Stimulated activated CD4-positive, alpha-beta T cell treated with anti-CD3 and anti-CD28 coated beads, Interleukin-15, amount 100 ng/mL, for 1 hour (primary cell): ENCODE results near the gene WSB2.
"Not testable (repeated sequence)": the region's sequence is repeated elsewhere in the genome, so short reads cannot be mapped to it uniquely, and the experiment has no call there.

Experiments
- DNase-seq, 2 donors: peaks; one replicate each; pipeline ENCODE4 v3.0.0-alpha.2; 2020; ENCODE audit warnings: low read depth in 1 of 2, low spot score in 1 of 2

Gene WSB2

GRCh38 chr12:118035190-118036041, 25.6 kb downstream of the WSB2 start:
- no peak for DNase-seq

- no peak for DNase-seq
These were observed 26.4 kb downstream of the WSB2 start for GRCh38 chr12:118034429-118035189.

- DNase-seq: no peak
These were observed 27.1 kb downstream of the WSB2 start for GRCh38 chr12:118033902-118034301.

- no peak for DNase-seq
These were observed 27.7 kb downstream of the WSB2 start for GRCh38 chr12:118033323-118033722.

- DNase-seq: no peak
These were observed 28.8 kb downstream of the WSB2 start for GRCh38 chr12:118032188-118032587.

GRCh38 chr12:118029166-118029565, 31.8 kb downstream of the WSB2 start:
- DNase-seq: no peak

- DNase-seq: no peak
These were observed 35.8 kb downstream of the WSB2 start for GRCh38 chr12:118025168-118025567.

GRCh38 chr12:118023301-118023860, 37.6 kb downstream of the WSB2 start:
- no peak for DNase-seq

- DNase-seq: no peak
These were observed 38.3 kb downstream of the WSB2 start for GRCh38 chr12:118022728-118023109.

- DNase-seq: not testable (repeated sequence)
These were observed 38.8 kb downstream of the WSB2 start for GRCh38 chr12:118022097-118022727.

GRCh38 chr12:118020036-118020435, 40.9 kb downstream of the WSB2 start:
- no peak for DNase-seq

GRCh38 chr12:118017926-118018325, 43.1 kb downstream of the WSB2 start:
- DNase-seq: no peak

GRCh38 chr12:118016424-118017264, 44.3 kb downstream of the WSB2 start, which contains the start of gene RFC5:
RFC5 (plus strand) TSS chr12:118016703; CDS start chr12:118016828, 125 bp downstream.
- DNase-seq: peak; percentile 95 to 96

GRCh38 chr12:118015944-118016343, 45.0 kb downstream of the WSB2 start:
- no peak for DNase-seq

GRCh38 chr12:118015306-118015705, 45.7 kb downstream of the WSB2 start:
- no peak for DNase-seq

GRCh38 chr12:118013283-118013682, 47.7 kb downstream of the WSB2 start:
- DNase-seq: no peak

GRCh38 chr12:118011961-118012360, 49.0 kb downstream of the WSB2 start:
- DNase-seq: no peak

- DNase-seq: no peak
These were observed 49.6 kb downstream of the WSB2 start for GRCh38 chr12:118011377-118011776.

GRCh38 chr12:118010903-118011302, 50.1 kb downstream of the WSB2 start:
- DNase-seq: no peak

GRCh38 chr12:117999806-118000205, 61.2 kb downstream of the WSB2 start:
- DNase-seq: not testable (repeated sequence)
